Measurements from ENCODE around the gene M6PR. TPM values are rescaled to one million over a fixed set of nuclear protein-coding genes. Genes with fewer than 3 reads are reported as not detected.

The M6PR gene
- total and polyA plus RNA-seq, 4 donors = 49.9 to 225 (median 157) TPM

DNA sequence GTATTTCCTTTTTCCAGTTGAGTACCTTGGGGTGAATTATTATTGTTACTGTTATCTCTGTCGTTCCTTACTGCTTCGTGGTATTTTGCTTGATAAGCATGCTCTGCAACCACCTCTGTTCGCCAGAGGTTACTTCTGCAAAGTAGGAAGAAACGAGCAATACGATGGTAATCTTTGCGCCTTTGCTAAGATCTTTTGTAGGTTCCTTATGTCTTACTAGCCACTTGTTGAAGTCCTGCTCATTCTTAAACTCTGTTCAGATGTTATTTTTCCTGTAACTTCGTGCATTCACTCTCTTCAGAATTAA is 729 bp upstream of the M6PR start:
- 0% methylated on average over 7 of the region's 7 CpGs for WGBS, 2 donors
- Histone ChIP-seq H3K4me1 (ENCODE audit: control insufficient read depth in 5 of 5, insufficient read depth in 5 of 5, low read length in 5 of 5) (peaks cover 0 to 14% (median 2%) of the 10 kb centered on the region in 5 donors), H3K27ac (ENCODE audit: low read depth in 1 of 2, low read length in 1 of 2) (peak overlapping the region; percentile 97 to 98), H3K4me3 (peak overlapping the region; percentile 71), H3K36me3 (ENCODE audit: control insufficient read depth in 4 of 4, insufficient read depth in 4 of 4, low read length in 4 of 4) (peaks cover 3 to 7% (median 5%) of the 10 kb centered on the region in 4 donors), H3K9me3 (ENCODE audit: control insufficient read depth in 4 of 4, insufficient read depth in 3 of 4, low read length in 3 of 4) (peaks cover 0 to 4% (median 0%) of the 10 kb centered on the region in 4 donors), H3K27me3 (ENCODE audit: control insufficient read depth in 3 of 3, insufficient read depth in 3 of 3, low read length in 2 of 3) (no peaks in the 10 kb centered on the region), H3K9ac (ENCODE audit: insufficient read depth in 1 of 2, low read length in 2 of 2) (peak overlapping the region; percentile 27 to 98)
- TF ChIP-seq, protein P1, sequence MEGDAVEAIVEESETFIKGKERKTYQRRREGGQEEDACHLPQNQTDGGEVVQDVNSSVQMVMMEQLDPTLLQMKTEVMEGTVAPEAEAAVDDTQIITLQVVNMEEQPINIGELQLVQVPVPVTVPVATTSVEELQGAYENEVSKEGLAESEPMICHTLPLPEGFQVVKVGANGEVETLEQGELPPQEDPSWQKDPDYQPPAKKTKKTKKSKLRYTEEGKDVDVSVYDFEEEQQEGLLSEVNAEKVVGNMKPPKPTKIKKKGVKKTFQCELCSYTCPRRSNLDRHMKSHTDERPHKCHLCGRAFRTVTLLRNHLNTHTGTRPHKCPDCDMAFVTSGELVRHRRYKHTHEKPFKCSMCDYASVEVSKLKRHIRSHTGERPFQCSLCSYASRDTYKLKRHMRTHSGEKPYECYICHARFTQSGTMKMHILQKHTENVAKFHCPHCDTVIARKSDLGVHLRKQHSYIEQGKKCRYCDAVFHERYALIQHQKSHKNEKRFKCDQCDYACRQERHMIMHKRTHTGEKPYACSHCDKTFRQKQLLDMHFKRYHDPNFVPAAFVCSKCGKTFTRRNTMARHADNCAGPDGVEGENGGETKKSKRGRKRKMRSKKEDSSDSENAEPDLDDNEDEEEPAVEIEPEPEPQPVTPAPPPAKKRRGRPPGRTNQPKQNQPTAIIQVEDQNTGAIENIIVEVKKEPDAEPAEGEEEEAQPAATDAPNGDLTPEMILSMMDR (IDR thresholded peaks at IDR 0.05; ENCODE audit: control extremely low read depth, extremely low read depth) = no peak
- no peak for ATAC-seq (ENCODE audit: insufficient read depth, low FRiP score)
- DNase-seq = no peak

DNA sequence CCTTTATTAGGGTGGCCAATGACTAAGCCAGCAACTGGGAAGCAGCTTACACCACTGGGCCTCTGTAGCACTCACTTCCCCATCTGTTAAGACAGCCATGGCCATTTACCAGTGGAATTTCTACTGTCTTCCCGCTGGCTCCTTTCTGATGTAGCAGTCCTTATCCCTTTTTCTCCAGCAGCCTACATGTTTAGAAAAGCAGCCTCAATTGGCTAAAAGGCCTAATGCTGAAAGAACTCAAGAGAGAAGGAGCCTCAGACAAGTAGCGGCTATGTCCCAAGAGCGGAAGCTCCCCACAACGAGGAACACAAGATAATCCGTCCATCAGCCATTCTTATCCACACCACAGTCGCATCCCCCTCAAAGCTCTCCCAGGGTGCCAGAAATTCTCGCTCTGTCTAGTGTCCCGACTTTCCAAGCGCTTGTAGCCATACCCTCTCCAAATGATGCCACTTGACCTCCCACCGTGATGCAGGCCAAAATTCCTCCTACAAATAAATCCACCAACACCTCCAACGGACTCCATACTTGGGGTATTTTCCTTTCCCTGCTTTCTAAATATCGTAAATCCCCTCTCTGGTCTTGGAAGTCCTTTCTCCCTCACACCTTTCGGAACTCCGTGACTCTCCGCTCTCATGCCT is 624 bp downstream of the M6PR start:
- Histone ChIP-seq H3K4me1 (ENCODE audit: control insufficient read depth in 5 of 5, insufficient read depth in 5 of 5, low read length in 5 of 5) (peaks cover 0 to 14% (median 2%) of the 10 kb centered on the region in 5 donors), H3K9ac (ENCODE audit: insufficient read depth in 1 of 2, low read length in 2 of 2) (peak overlapping the region; percentile 72 to 85), H3K36me3 (ENCODE audit: control insufficient read depth in 4 of 4, insufficient read depth in 4 of 4, low read length in 4 of 4) (peaks cover 10 to 17% (median 13%) of the 10 kb centered on the region in 4 donors), H3K4me3 (peak overlapping the region; percentile 71), H3K27ac (ENCODE audit: low read depth in 1 of 2, low read length in 1 of 2) (peak overlapping the region; percentile 97 to 98), H3K9me3 (ENCODE audit: control insufficient read depth in 4 of 4, insufficient read depth in 3 of 4, low read length in 3 of 4) (peaks cover 0 to 4% (median 0%) of the 10 kb centered on the region in 4 donors), H3K27me3 (ENCODE audit: control insufficient read depth in 3 of 3, insufficient read depth in 3 of 3, low read length in 2 of 3) (no peaks in the 10 kb centered on the region)
- TF ChIP-seq, protein P1 (IDR thresholded peaks at IDR 0.05; ENCODE audit: control extremely low read depth, extremely low read depth) = no peak
- WGBS, 2 donors = 1% methylated on average over 15 of the region's 15 CpGs
- ATAC-seq (ENCODE audit: insufficient read depth, low FRiP score) = no peak
- peak in 2 of 3 donors; percentile 58 for DNase-seq

DNA sequence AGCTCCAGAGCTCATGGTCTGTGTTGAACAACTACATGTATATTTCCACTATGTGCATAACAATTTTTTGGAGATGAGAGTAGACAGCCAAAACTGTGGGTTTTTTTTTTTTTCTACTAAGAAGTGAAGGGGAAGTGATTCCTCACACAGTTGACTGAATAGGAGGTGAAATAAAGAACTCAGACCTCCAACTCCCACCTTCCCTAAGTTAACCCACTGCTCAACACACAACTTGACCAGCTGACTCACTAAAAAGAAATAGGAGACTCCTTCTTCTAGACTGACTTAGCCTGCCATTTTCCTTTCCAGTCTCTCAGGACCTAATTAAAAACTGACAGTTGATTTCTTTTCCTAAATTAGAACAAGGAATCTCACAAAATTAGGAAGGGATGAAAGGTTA is 1.7 kb downstream of the M6PR start:
- Histone ChIP-seq H3K4me3 (no peak overlapping the region), H3K9ac (ENCODE audit: insufficient read depth in 1 of 2, low read length in 2 of 2) (no peak overlapping the region), H3K36me3 (ENCODE audit: control insufficient read depth in 4 of 4, insufficient read depth in 4 of 4, low read length in 4 of 4) (peaks cover 19 to 25% (median 22%) of the 10 kb centered on the region in 4 donors), H3K9me3 (ENCODE audit: control insufficient read depth in 4 of 4, insufficient read depth in 3 of 4, low read length in 3 of 4) (no peaks in the 10 kb centered on the region), H3K27ac (ENCODE audit: low read depth in 1 of 2, low read length in 1 of 2) (no peak overlapping the region), H3K27me3 (ENCODE audit: control insufficient read depth in 3 of 3, insufficient read depth in 3 of 3, low read length in 2 of 3) (no peaks in the 10 kb centered on the region), H3K4me1 (ENCODE audit: control insufficient read depth in 5 of 5, insufficient read depth in 5 of 5, low read length in 5 of 5) (peaks cover 0 to 14% (median 2%) of the 10 kb centered on the region in 5 donors)
- ATAC-seq (ENCODE audit: insufficient read depth, low FRiP score) (no peak), DNase-seq (no peak)
- TF ChIP-seq, protein P1 (IDR thresholded peaks at IDR 0.05; ENCODE audit: control extremely low read depth, extremely low read depth) = no peak

DNA sequence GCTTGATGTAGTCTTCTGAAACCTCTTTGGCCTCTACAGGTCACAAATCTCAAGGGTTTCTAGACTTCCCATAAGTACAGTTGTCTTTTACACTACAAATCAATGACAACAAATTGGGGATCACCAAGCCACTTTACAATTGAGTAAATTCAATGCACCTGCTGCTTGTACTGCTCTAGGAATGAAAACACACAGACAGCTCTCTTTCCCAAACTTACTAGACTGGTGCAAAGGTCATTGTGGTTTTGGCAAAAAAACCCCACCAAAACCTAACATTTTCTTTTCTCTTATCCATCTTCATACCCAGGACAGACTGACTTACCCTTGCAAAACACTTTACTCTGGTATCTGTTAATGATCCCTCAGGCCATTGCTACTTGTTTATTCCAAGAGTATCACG is 2.7 kb downstream of the M6PR start:
- TF ChIP-seq, protein P1 (IDR thresholded peaks at IDR 0.05; ENCODE audit: control extremely low read depth, extremely low read depth) = no peak
- Histone ChIP-seq H3K4me1 (ENCODE audit: control insufficient read depth in 5 of 5, insufficient read depth in 5 of 5, low read length in 5 of 5) (peaks cover 0 to 14% (median 2%) of the 10 kb centered on the region in 5 donors), H3K4me3 (no peak overlapping the region), H3K9ac (ENCODE audit: insufficient read depth in 1 of 2, low read length in 2 of 2) (no peak overlapping the region), H3K36me3 (ENCODE audit: control insufficient read depth in 4 of 4, insufficient read depth in 4 of 4, low read length in 4 of 4) (peaks cover 23 to 35% (median 31%) of the 10 kb centered on the region in 4 donors), H3K27me3 (ENCODE audit: control insufficient read depth in 3 of 3, insufficient read depth in 3 of 3, low read length in 2 of 3) (no peaks in the 10 kb centered on the region), H3K9me3 (ENCODE audit: control insufficient read depth in 4 of 4, insufficient read depth in 3 of 4, low read length in 3 of 4) (no peaks in the 10 kb centered on the region), H3K27ac (ENCODE audit: low read depth in 1 of 2, low read length in 1 of 2) (no peak overlapping the region)
- ATAC-seq (ENCODE audit: insufficient read depth, low FRiP score) = no peak
- DNase-seq = no peak
- WGBS, 2 donors = 64 to 73% methylated on average over 1 of the region's 1 CpG

Measured in lung (tissue), 12 donors.